ENCODE measurements around the gene LHPP.
"Not testable (repeated sequence)": the region's sequence is repeated elsewhere in the genome, so short reads cannot be mapped to it uniquely, and the experiment has no call there.

LHPP gene

GRCh38 chr10:124461642-124462347 is at the start of gene LHPP:
Gene LHPP (plus strand): TSS chr10:124461823. CDS start chr10:124461863, 40 bp downstream.
- DNase-seq (ENCODE audit: low spot score), result peak; percentile 87

- DNase-seq (ENCODE audit: low spot score), result no peak
Measured at GRCh38 chr10:124414076-124414475, 47.5 kb upstream of the LHPP start.

GRCh38 chr10:124415210-124415609 is 46.4 kb upstream of the LHPP start:
- DNase-seq (ENCODE audit: low spot score), result peak; percentile 39

- DNase-seq (ENCODE audit: low spot score), result peak; percentile 37
Measured at GRCh38 chr10:124416733-124417132, 44.9 kb upstream of the LHPP start.

GRCh38 chr10:124417895-124418725 is 43.5 kb upstream of the LHPP start:
- DNase-seq (ENCODE audit: low spot score), result peak; percentile 74

GRCh38 chr10:124418726-124419501 is 42.7 kb upstream of the LHPP start, which contains the start of gene OAT:
Gene OAT (minus strand): TSS chr10:124418923. CDS start chr10:124412171, 6,752 bp downstream.
- DNase-seq (ENCODE audit: low spot score), result peak; percentile 98

GRCh38 chr10:124419635-124420034 is 42.0 kb upstream of the LHPP start:
- no peak for DNase-seq (ENCODE audit: low spot score)

- peak; percentile 79 for DNase-seq (ENCODE audit: low spot score)
Measured at GRCh38 chr10:124420254-124420653, 41.4 kb upstream of the LHPP start.

- DNase-seq (ENCODE audit: low spot score), result no peak
Measured at GRCh38 chr10:124422742-124423141, 38.9 kb upstream of the LHPP start.

GRCh38 chr10:124423813-124424212 is 37.8 kb upstream of the LHPP start:
- peak; percentile 62 for DNase-seq (ENCODE audit: low spot score)

GRCh38 chr10:124425227-124425962 is 36.2 kb upstream of the LHPP start:
- no peak for DNase-seq (ENCODE audit: low spot score)

- no peak for DNase-seq (ENCODE audit: low spot score)
Measured at GRCh38 chr10:124428207-124428777, 33.3 kb upstream of the LHPP start.

GRCh38 chr10:124429576-124429975 is 32.0 kb upstream of the LHPP start:
- no peak for DNase-seq (ENCODE audit: low spot score)

- DNase-seq (ENCODE audit: low spot score), result no peak
Measured at GRCh38 chr10:124430077-124430476, 31.5 kb upstream of the LHPP start.

- DNase-seq (ENCODE audit: low spot score), result no peak
Measured at GRCh38 chr10:124433461-124433860, 28.2 kb upstream of the LHPP start.

- DNase-seq (ENCODE audit: low spot score), result not testable (repeated sequence)
Measured at GRCh38 chr10:124435683-124436082, 25.9 kb upstream of the LHPP start.

GRCh38 chr10:124436191-124436638 is 25.4 kb upstream of the LHPP start:
- no peak for DNase-seq (ENCODE audit: low spot score)

- not testable (repeated sequence) for DNase-seq (ENCODE audit: low spot score)
Measured at GRCh38 chr10:124441694-124442093, 19.9 kb upstream of the LHPP start.

GRCh38 chr10:124446830-124447750 is 14.5 kb upstream of the LHPP start:
- DNase-seq (ENCODE audit: low spot score), result no peak
